Stimulated activated CD8-positive, alpha-beta memory T cell treated with anti-CD3 and anti-CD28 coated beads, Interleukin-7, amount 100 ng/mL, for 48 hours (primary cell): ENCODE results near the gene ALG1.
"Not testable (repeated sequence)": the region's sequence is repeated elsewhere in the genome, so short reads cannot be mapped to it uniquely, and the experiment has no call there.

ENCODE experiments used
- DNase-seq, 2 donors: peaks; one replicate each; pipeline ENCODE4 v3.0.0-alpha.2; 2020; ENCODE audit warnings: low read depth in 1 of 2; ENCODE audit errors: extremely low read depth in 1 of 2

Gene ALG1

GRCh38 chr16:5044581-5044980 lies 27.1 kb upstream of the ALG1 start:
- DNase-seq: not testable (repeated sequence)

GRCh38 chr16:5045499-5046115 lies 26.0 kb upstream of the ALG1 start:
- no peak for DNase-seq

GRCh38 chr16:5046914-5047313 lies 24.7 kb upstream of the ALG1 start:
- no peak for DNase-seq

- no peak for DNase-seq
These were observed 16.5 kb upstream of the ALG1 start for GRCh38 chr16:5054876-5055865.

GRCh38 chr16:5056352-5056751 lies 15.3 kb upstream of the ALG1 start:
- DNase-seq: peak; percentile 21 to 43

- DNase-seq: no peak
These were observed 13.2 kb upstream of the ALG1 start for GRCh38 chr16:5058476-5058875.

GRCh38 chr16:5059386-5060072 lies 12.1 kb upstream of the ALG1 start:
- DNase-seq: no peak

- DNase-seq: no peak
These were observed 11.5 kb upstream of the ALG1 start for GRCh38 chr16:5060073-5060641.

- DNase-seq: no peak
These were observed 9.6 kb upstream of the ALG1 start for GRCh38 chr16:5062051-5062450.

- DNase-seq: no peak
These were observed 8.6 kb upstream of the ALG1 start for GRCh38 chr16:5062790-5063765.

- DNase-seq: no peak
These were observed 6.7 kb upstream of the ALG1 start for GRCh38 chr16:5064915-5065314.

- no peak for DNase-seq
These were observed 6.3 kb upstream of the ALG1 start for GRCh38 chr16:5065326-5065725.

- no peak for DNase-seq
These were observed 5.8 kb upstream of the ALG1 start, which contains the start of gene C16orf89 for GRCh38 chr16:5065813-5066212. C16orf89 (minus strand) TSS chr16:5065956; CDS start chr16:5065908, 48 bp downstream.

- no peak for DNase-seq
These were observed 5.1 kb upstream of the ALG1 start for GRCh38 chr16:5066511-5066910.

- no peak for DNase-seq
These were observed 2.6 kb upstream of the ALG1 start for GRCh38 chr16:5069048-5069447.

- DNase-seq: no peak
These were observed 1.8 kb upstream of the ALG1 start for GRCh38 chr16:5069854-5070253.

- DNase-seq: no peak
These were observed 1.0 kb upstream of the ALG1 start for GRCh38 chr16:5070431-5071186.

GRCh38 chr16:5071341-5071680 lies 332 bp upstream of the ALG1 start:
- DNase-seq: no peak
